GM12878 (cell line): ENCODE measurements around the gene OR7A10. TPM values are rescaled to one million over a fixed set of nuclear protein-coding genes. Genes with fewer than 3 reads are reported as not detected.

Source experiments
- ATAC-seq: fragments of 200-7000 bp; cut with Tn5 transposase; 3 replicates; pipeline ENCODE4 v1.9.1; 2020; ENCODE audit warnings: mild to moderate bottlenecking, moderate library complexity
- BruUV-seq: library from RNA; stranded (reverse); fragments of 400-500 nt; replicated peaks from 2 replicates; lab custom pipeline; 2021; lab: Mats Ljungman, UMichigan
- CTCF ChIA-PET: fragments of 300-600 bp; sonication (Branson Sonifier 250); formaldehyde crosslinking; extraction: SDS; loops from one replicate; lab custom pipeline; 2021; ENCODE audit warnings: inconsistent platforms; lab: Yijun Ruan, JAX
- POLR2A ChIA-PET: fragments of 350-600 bp; formaldehyde crosslinking; extraction: SDS; loops from one replicate; lab custom pipeline; 2021; ENCODE audit warnings: inconsistent platforms; lab: Charles Lee
- RAD21 ChIA-PET: fragments of 300-600 bp; sonication (Branson Sonifier 250); formaldehyde crosslinking; loops from one replicate; lab custom pipeline; 2023; ENCODE audit warnings: antibody characterized with exemption; ENCODE audit not compliant: unreplicated experiment; lab: Charles Lee
- SMC1A ChIA-PET: fragments of 300-600 bp; sonication (Branson Sonifier 250); formaldehyde crosslinking; loops from one replicate; lab custom pipeline; 2023; ENCODE audit not compliant: unreplicated experiment, uncharacterized antibody; lab: Charles Lee
- DNase-seq: peaks from one replicate; pipeline ENCODE4 v3.0.0-alpha.2; 2011; ENCODE audit warnings: low read depth, low spot score
- FAIRE-seq: peaks from 3 replicates; lab custom pipeline; 2011; peaks lifted over from hg19 to GRCh38; lab: Jason Lieb, UNC
- H2AFZ ChIP-seq: 2 replicates; pipeline ENCODE4 v1.6.0; 2011; ENCODE audit warnings: low read depth, low read length, control low read depth; ENCODE audit not compliant: control insufficient read depth
- H3K27ac ChIP-seq: 2 replicates; pipeline ENCODE4 v1.5.1; 2011; ENCODE audit warnings: control low read depth; ENCODE audit not compliant: control insufficient read depth, insufficient read depth
- H3K27me3 ChIP-seq, 2 experiments: replicated peaks in 1 of 2; 2 replicates each; pipeline versions ENCODE4 v1.6.0 to v1.6.1; 2011; ENCODE audit warnings: low read length in 1 of 2; ENCODE audit not compliant: control insufficient read depth in 2 of 2, insufficient read depth in 2 of 2
- H3K36me3 ChIP-seq, 2 experiments: 2 replicates each; pipeline ENCODE4 v1.5.1; 2011; ENCODE audit warnings: low read length in 1 of 2; ENCODE audit not compliant: control insufficient read depth in 2 of 2, insufficient read depth in 2 of 2
- H3K4me1 ChIP-seq: 2 replicates; pipeline ENCODE4 v1.6.1; 2011; ENCODE audit warnings: mild to moderate bottlenecking, low read length, moderate library complexity, mixed read lengths; ENCODE audit not compliant: control insufficient read depth, insufficient read depth
- H3K4me2 ChIP-seq: 2 replicates; pipeline ENCODE4 v1.6.0; 2011; ENCODE audit warnings: control low read depth; ENCODE audit not compliant: control insufficient read depth, insufficient read depth
- H3K4me3 ChIP-seq: fragments of 200-600 bp; sonication (generic); 2 replicates; pipeline ENCODE4 v1.5.1; 2016
- H3K79me2 ChIP-seq: 2 replicates; pipeline ENCODE4 v1.6.0; 2011; ENCODE audit warnings: low read length; ENCODE audit not compliant: control insufficient read depth, insufficient read depth
- H3K9ac ChIP-seq: 2 replicates; pipeline ENCODE4 v1.8.0; 2011; ENCODE audit warnings: low read length, control low read depth, mixed read lengths; ENCODE audit not compliant: control insufficient read depth, insufficient read depth
- H3K9me3 ChIP-seq: replicated peaks from 3 replicates; pipeline ENCODE4 v1.5.1; 2011; ENCODE audit warnings: mild to moderate bottlenecking, low read length; ENCODE audit not compliant: control insufficient read depth, insufficient read depth
- H4K20me1 ChIP-seq: 2 replicates; pipeline ENCODE4 v1.6.0; 2011; ENCODE audit not compliant: control insufficient read depth, insufficient read depth
- ATF7 ChIP-seq: fragments of 450-650 bp; IDR thresholded peaks from 2 replicates; pipeline ENCODE4 v1.6.1; 2016; ENCODE audit warnings: low read depth, mild to moderate bottlenecking
- CEBPZ ChIP-seq: fragments of 150-350 bp; IDR thresholded peaks from 2 replicates; pipeline ENCODE4 v1.6.1; 2016; ENCODE audit warnings: low read depth, low read length
- CTCF ChIP-seq, 3 experiments: IDR thresholded peaks in 2 of 3; conservative IDR thresholded peaks in 1 of 3; 2 replicates each; pipeline ENCODE4 v1.5.1; 2011; ENCODE audit warnings: low read depth in 3 of 3, low read length in 3 of 3, mild to moderate bottlenecking in 3 of 3, control low read depth in 2 of 3, moderate library complexity in 2 of 3, inconsistent platforms in 1 of 3, mixed read lengths in 1 of 3; ENCODE audit not compliant: control insufficient read depth in 2 of 3, insufficient read depth in 1 of 3; ENCODE audit errors: extremely low read depth in 1 of 3
- RAD21 ChIP-seq: IDR thresholded peaks from 2 replicates; pipeline ENCODE4 v1.6.1; 2011; ENCODE audit warnings: mild to moderate bottlenecking, low read depth, low read length, moderate library complexity; ENCODE audit not compliant: insufficient read depth
- SMC3 ChIP-seq: IDR thresholded peaks from 2 replicates; pipeline ENCODE4 v1.6.1; 2011; ENCODE audit warnings: low read length, improper control_type of control experiment, borderline replicate concordance
- WGBS: methylation state at CpG from one replicate; pipeline ENCODE4 v1.1.6; 2016; ENCODE audit warnings: low lambda C conversion rate; ENCODE audit not compliant: insufficient replicate concordance, insufficient coverage; ENCODE audit errors: missing lambda C conversion rate; 5-methylcytosine and 5-hydroxymethylcytosine counted together
- in situ Hi-C: fragments of 300-500 bp; cut with MboI; formaldehyde crosslinking; loops from 9 replicates; pipeline ENCODE4 v1.14.3; 2018; ENCODE audit warnings: mixed read lengths
- intact Hi-C: fragments of 100-400 bp; cut with micrococcal nuclease; formaldehyde crosslinking; loops from one replicate; pipeline ENCODE4 v1.14.2; 2022; ENCODE audit not compliant: unreplicated experiment
- polyA plus RNA-seq, 11 experiments: library from polyadenylated mRNA; depleted of rRNA in 4 of 11; unstranded in 6 of 11; stranded (reverse) in 5 of 11; fragments of >200 nt; fragmentation: Nextera tagmentation in 4 of 11; fragmentation: Illumina TruSeq in 1 of 11; extraction: Ambion mirVana in 4 of 11; extraction: Trizol in 1 of 11; gene quantifications; 1 replicate in 1 of 11; 2 replicates in 10 of 11; pipeline versions ENCODE4 v1.2.1 to v1.2.3, GENCODE V29; 2011 to 2016; ENCODE audit warnings: inconsistent platforms in 2 of 11, missing spikeins in 2 of 11, low read depth in 1 of 11
- total RNA-seq, 4 experiments: library from RNA; depleted of rRNA in 3 of 4; stranded (reverse); fragments of >200 nt in 3 of 4; fragmentation: Illumina TruSeq in 1 of 4; extraction: Trizol in 1 of 4; gene quantifications; 2 replicates each; pipeline versions ENCODE4 v1.2.1 to v1.2.3, GENCODE V29; 2013 to 2021

The OR7A10 gene
- total and polyA plus RNA-seq, 10 of the 15 experiments (the other 5 are each of a cell fraction or from before 2014, with no cell fraction given), result not detected

GRCh38 chr19:14871619-14872230 is 23.0 kb upstream of the OR7A10 start:
- peak; percentile 31 for FAIRE-seq
- no peaks in the 10 kb centered on the region for H3K27me3 ChIP-seq
- no peaks in the 10 kb centered on the region for H3K4me1 ChIP-seq
- intact Hi-C loops (no loop called here), in situ Hi-C loops (no loop called here)
- H3K9me3 ChIP-seq, result no peaks in the 10 kb centered on the region
- no peaks in the 10 kb centered on the region for H4K20me1 ChIP-seq
- WGBS, result 11% methylated on average over 4 of the region's 4 CpGs
- TF ChIP-seq ATF7 (no peak), SMC3 (peak; percentile 43; the same call in 1 of the 2 replicates), CTCF (IDR thresholded peaks at IDR 0.05 in 2 of 3, conservative IDR thresholded peaks at IDR 0.05 in 1 of 3; ENCODE audit: control insufficient read depth in 2 of 3, extremely low read depth in 1 of 3, insufficient read depth in 1 of 3, low read depth in 3 of 3, low read length in 3 of 3) (peak; percentile 12 to 53 (median 50); a peak in 4 of 6 replicates), CEBPZ (no peak), RAD21 (peak; percentile 69)
- TF ChIP-seq, all 136 proteins: peak for 3
- no peak overlapping the region for H3K27ac ChIP-seq
- no peak for ATAC-seq
- no peak overlapping the region for H3K4me3 ChIP-seq
- ChIA-PET POLR2A (no interaction called here), CTCF (no interaction called here), RAD21 (no interaction called here), SMC1A (no interaction called here)
- BruUV-seq, result no TSS peak
- peak; percentile 2 for DNase-seq
- no peak overlapping the region for H2AFZ ChIP-seq
- H3K4me2 ChIP-seq, result no peak overlapping the region
- no peaks in the 10 kb centered on the region for H3K79me2 ChIP-seq
- H3K9ac ChIP-seq, result no peak overlapping the region
- H3K36me3 ChIP-seq, result no peaks in the 10 kb centered on the region
